ENCODE data around the gene PRSS12.

Gene PRSS12

GRCh38 chr4:118354913-118355312 lies 2.1 kb upstream of the PRSS12 start:
- DNase-seq: no peak

- no peak for DNase-seq
Observed at GRCh38 chr4:118353534-118354030, 779 bp upstream of the PRSS12 start.

DNA sequence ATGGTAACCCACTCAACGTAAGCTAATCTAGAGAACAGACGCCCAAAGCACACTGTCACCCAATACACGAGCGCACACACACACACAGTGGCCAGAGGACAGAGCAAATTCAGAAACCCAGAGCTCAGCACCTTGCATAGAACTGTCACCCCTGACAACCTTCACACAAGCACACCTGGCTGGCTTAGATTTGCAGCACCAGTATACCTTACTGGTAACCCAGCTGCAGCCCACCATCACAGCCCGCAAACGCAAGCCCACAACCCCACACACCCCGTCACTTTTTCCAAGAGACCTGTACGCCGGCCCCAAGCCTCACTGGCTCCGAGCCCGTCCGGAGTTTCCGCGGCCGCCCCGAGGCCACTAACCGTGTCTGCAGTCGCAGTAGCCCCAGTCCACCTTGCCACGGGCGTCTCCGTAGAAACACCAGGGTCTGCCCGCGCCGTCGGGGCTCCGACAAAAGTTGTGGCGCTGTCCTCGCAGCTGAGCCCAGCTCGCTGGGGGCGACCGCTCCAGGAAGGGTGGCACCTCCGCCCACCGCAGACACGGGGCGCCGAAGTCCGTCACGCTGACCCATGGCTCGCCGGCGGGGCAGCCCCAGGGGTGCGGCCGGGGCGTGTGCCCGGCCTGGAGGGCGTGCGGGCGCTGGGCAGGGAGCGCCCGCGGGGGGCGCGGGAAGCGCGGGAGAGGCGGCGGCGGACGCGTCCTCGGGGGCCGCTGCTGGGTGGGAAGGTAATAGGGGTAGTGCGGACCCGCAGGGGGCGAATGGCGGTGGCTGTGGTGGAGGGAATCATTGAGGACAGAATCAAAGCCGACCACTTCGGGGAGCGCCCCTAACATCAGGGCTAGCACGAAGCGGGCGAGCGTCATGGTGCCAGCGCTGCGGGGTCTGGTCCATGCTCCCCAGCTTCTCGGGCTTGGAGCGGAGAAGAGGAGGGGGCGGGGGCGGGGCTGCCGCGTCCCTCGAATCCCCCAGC lies 664 bp downstream of the PRSS12 start:
- DNase-seq: no peak

GRCh38 chr4:118350961-118351360 lies 1.8 kb downstream of the PRSS12 start:
- DNase-seq: no peak

- no peak for DNase-seq
Observed at GRCh38 chr4:118348886-118349285, 3.9 kb downstream of the PRSS12 start.

DNA sequence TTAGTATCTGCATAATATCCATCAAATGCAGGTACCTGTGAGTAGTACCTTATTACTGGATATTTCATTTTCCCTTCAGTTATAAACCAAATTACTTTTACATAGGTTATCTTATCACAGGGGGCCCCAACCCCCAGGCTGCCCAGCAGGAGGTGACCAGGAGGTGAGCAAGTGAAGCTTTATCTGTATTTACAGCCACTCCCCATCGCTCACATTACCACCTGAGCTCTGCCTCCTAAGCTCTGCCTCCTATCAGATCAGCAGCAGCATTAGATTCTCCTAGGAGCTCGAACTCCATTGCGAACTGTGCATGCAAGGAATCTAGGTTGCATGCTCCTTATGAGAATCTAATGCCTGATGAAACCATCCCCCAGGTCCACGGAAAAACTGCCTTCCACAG lies 6.3 kb downstream of the PRSS12 start:
- no peak for DNase-seq

GRCh38 chr4:118345813-118346212 lies 7.0 kb downstream of the PRSS12 start:
- DNase-seq: no peak

DNA sequence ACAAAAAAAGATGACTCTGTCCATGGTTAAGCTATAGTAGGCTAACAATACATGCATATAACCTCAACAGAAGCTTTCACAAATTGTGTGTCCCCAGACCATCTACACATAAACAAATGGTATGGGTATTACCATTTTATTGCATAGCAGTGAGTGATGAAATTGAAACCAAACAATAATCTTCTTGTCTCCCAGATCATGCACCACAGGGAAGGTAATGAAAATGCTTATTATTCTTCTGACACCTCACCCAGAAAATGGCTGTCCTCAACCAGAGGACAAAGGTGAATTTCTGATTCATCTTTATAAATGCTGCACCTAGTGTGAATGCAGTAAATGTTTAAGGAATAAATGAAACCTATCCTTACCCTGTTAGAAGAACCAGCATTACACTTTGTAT lies 8.0 kb downstream of the PRSS12 start:
- no peak for DNase-seq

DNA sequence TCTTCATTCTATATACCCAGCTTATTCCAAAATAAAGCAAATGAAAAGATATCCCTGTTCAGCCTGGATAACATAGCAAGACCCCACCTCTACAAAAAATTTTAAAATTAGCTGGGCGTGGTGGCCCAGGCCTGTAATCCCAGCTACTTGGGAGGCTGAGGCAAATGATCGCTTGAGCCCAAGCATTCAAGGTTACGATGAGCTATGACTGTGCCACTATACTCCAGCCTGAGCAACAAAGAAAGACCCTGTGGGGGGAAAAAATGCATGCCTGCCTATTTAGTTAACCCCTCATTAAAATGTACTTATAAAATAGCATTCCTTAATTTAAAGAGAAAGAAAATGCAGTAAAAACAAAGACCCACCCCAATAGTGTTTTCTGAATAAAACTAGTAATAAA lies 9.3 kb downstream of the PRSS12 start:
- no peak for DNase-seq

- DNase-seq: no peak
Observed at GRCh38 chr4:118340109-118340508, 12.7 kb downstream of the PRSS12 start.

DNA sequence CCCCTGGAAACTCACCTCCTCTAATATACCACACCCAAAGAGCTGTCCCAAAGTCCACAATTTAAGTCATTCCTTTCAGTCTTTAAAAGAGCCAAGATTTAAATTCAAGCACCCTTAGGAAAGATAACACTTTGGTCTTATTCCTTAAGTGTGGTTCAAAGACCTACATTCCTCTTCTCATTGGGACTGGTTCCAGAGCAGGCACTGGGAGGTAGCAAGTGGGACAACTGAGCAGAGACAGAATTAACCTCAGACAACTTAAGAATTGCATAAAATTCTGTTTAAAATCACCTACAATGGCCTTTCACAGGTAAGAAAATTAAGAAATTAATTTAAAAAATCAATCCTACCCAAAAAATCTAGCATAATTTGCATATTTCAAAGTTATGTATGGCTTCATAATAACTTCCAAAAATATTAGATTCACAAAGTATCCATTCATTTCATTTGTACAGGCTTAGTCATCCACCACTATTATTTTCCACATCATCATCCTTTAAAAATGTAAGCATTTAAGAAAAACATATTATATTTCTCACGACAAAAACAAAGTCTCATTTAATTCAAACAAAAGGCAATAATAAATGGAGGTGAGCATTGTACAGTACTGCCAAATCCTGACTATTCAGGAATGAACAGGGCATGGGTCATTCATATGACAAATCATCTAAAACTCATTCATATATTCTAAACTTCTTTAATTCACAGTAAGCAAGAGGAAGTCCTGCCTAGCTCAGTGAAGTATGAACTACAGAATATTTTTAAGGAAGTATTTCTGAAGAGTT lies 13.6 kb downstream of the PRSS12 start:
- DNase-seq: no peak

- DNase-seq: no peak
Observed at GRCh38 chr4:118338518-118338917, 14.3 kb downstream of the PRSS12 start.

- no peak for DNase-seq
Observed at GRCh38 chr4:118337954-118338353, 14.8 kb downstream of the PRSS12 start.

DNA sequence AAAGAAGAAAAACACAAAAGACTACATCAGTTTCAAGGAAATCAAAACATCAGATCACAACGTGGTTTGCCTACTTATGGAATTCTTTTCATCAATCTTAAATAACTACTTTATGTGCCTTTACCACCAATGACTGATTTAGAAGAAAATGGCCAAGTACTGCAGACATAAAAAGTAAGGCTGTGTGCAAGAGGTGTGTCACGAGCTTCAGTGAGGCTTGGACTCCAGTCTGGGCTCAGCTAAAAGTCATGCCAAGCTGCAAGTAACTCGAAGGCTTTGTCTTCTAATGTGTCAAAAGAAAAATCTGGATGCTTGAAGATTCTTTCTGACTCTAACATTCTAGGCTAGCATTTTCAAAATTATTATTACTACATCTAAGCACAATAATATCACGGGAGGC lies 17.0 kb downstream of the PRSS12 start:
- no peak for DNase-seq

- DNase-seq: no peak
Observed at GRCh38 chr4:118335324-118335723, 17.5 kb downstream of the PRSS12 start.

DNA sequence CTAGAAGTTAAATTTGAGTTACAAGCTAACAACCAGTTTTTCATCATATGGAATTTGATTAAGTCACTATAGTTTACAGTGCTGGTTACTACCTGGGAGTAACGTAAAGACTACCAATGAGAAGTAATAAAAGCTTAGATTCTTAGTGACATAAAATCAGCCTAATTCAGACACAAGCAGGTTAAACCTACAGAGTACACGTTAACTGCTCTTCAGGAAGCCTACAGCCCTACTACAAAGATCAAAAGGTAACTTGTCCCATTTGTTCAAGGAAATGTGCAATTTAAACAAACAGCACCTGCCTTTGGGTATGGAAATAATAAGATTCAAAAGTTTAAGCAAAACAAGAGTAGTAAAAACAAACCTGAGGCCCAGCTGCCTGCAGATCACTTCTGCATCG lies 21.5 kb downstream of the PRSS12 start:
- DNase-seq: no peak

DNA sequence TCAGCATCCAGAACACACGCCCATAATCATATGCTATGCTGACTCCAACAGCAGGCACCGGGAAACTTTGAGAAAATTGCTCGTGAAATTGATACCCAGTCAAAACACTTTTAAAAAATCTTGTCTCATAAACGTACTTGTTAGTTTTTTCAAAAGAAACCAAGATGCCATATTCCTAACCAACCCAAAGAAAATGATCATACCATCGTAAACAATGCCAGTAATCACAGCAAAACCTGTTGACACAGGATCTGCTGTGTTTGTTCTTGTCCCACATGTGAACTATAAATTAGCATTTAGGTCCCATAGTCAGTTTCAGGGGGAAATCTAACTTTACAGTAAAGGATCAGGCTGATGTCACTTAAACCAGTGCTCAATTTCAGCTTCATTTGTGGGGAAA lies 23.0 kb downstream of the PRSS12 start:
- DNase-seq: no peak

GRCh38 chr4:118327554-118328241 lies 25.1 kb downstream of the PRSS12 start:
- DNase-seq: no peak

- no peak for DNase-seq
Observed at GRCh38 chr4:118326585-118326984, 26.2 kb downstream of the PRSS12 start.

GRCh38 chr4:118325431-118325830 lies 27.4 kb downstream of the PRSS12 start:
- DNase-seq: no peak

- DNase-seq: no peak
Observed at GRCh38 chr4:118322831-118323502, 29.8 kb downstream of the PRSS12 start.

DNA sequence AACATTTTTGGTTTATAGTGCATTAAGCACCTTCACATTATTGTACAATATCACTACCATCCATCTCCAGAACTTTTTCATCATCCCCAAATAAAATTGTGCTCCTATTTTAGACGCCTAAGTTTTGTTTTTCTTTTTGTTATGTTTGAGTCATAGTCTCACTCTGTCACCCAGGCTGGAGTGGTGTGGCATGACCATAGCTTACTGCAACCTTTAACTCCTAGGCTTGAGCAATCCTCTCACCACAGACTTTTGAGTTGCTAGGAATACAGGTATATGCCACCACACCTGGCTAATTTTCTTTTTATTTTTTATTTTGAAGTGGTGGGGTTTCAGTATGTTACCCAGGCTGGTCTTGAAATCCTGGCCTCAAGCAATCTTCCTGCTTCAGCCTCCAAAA lies 33.9 kb downstream of the PRSS12 start:
- DNase-seq: no peak

DNA sequence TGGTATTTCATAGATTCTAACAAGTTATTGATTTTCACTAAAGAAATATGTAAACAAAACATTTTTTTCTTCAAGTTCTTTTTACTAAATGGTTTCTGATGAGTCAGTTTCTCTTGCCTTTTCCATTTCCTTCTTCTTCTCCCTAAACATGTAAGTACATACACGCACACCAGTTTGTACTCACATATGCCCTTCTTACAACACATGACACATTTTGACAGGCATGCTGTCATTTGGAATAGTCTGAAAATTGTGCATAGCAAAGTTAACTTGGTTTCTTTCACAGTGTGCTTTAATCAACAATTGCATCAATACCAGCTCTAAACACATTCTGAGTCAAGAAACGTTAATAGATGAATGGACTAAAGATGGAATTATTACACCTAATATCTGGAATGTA lies 35.1 kb downstream of the PRSS12 start:
- no peak for DNase-seq

Data from SHP77 (cell line).